Measurements from ENCODE around the gene ZCWPW1.

- no peak for TF ChIP-seq CTCF (IDR thresholded peaks at IDR 0.05)
- TF ChIP-seq POLR2A (IDR thresholded peaks at IDR 0.05), result no peak
Measured at GRCh38 chr7:100384628-100385294, 43.7 kb downstream of the ZCWPW1 start.

All from testis (tissue), 2 donors.